Measurements from ENCODE around the gene CHCHD1.

The CHCHD1 gene

GRCh38 chr10:73808021-73808815 is 26.4 kb downstream of the CHCHD1 start:
- no peak for FAIRE-seq
- DNase-seq (ENCODE audit: insufficient read length, low spot score): no peak
- TF ChIP-seq POU2F2 (IDR thresholded peaks at IDR 0.05; ENCODE audit: low read depth, low read length) (no peak), POLR2A (IDR thresholded peaks at IDR 0.05; ENCODE audit: low read depth, low read length) (0 out of 2 replicates have a peak, but pooled peaks have one; percentile 8)

GRCh38 chr10:73809061-73809818 is 27.4 kb downstream of the CHCHD1 start:
- no peak for DNase-seq (ENCODE audit: insufficient read length, low spot score)
- peak; percentile 13 for FAIRE-seq
- TF ChIP-seq POU2F2 (IDR thresholded peaks at IDR 0.05; ENCODE audit: low read depth, low read length): no peak
- no peak for TF ChIP-seq PAX5 (IDR thresholded peaks at IDR 0.05; ENCODE audit: insufficient read depth, low read length, severe bottlenecking)
- TF ChIP-seq TAF1 (IDR thresholded peaks at IDR 0.05; ENCODE audit: low read depth, low read length): no peak
- no peak for TF ChIP-seq SPI1 (IDR thresholded peaks at IDR 0.05; ENCODE audit: low read depth, low read length)
- no peak for TF ChIP-seq POLR2AphosphoS5 (IDR thresholded peaks at IDR 0.05; ENCODE audit: low read depth, low read length)
- no peak for TF ChIP-seq POLR2A (IDR thresholded peaks at IDR 0.05; ENCODE audit: low read depth, low read length)

- FAIRE-seq: no peak
- no peak for DNase-seq (ENCODE audit: insufficient read length, low spot score)
- TF ChIP-seq PAX5 (IDR thresholded peaks at IDR 0.05; ENCODE audit: insufficient read depth, low read length, severe bottlenecking) (no peak), POLR2A (IDR thresholded peaks at IDR 0.05; ENCODE audit: low read depth, low read length) (no peak), TAF1 (IDR thresholded peaks at IDR 0.05; ENCODE audit: low read depth, low read length) (no peak), POLR2AphosphoS5 (IDR thresholded peaks at IDR 0.05; ENCODE audit: low read depth, low read length) (no peak), SPI1 (IDR thresholded peaks at IDR 0.05; ENCODE audit: low read depth, low read length) (no peak), POU2F2 (IDR thresholded peaks at IDR 0.05; ENCODE audit: low read depth, low read length) (no peak)
Measured at GRCh38 chr10:73810358-73810734, 28.5 kb downstream of the CHCHD1 start.

GRCh38 chr10:73810735-73811465 is 29.1 kb downstream of the CHCHD1 start:
- no peak for TF ChIP-seq POU2F2 (IDR thresholded peaks at IDR 0.05; ENCODE audit: low read depth, low read length)
- TF ChIP-seq SPI1 (IDR thresholded peaks at IDR 0.05; ENCODE audit: low read depth, low read length): 0 out of 2 replicates have a peak, but pooled peaks have one; percentile 14
- DNase-seq (ENCODE audit: insufficient read length, low spot score) (peak; percentile 68), FAIRE-seq (no peak)

- TF ChIP-seq POU2F2 (IDR thresholded peaks at IDR 0.05; ENCODE audit: low read depth, low read length) (no peak), PAX5 (IDR thresholded peaks at IDR 0.05; ENCODE audit: insufficient read depth, low read length, severe bottlenecking) (no peak), SPI1 (IDR thresholded peaks at IDR 0.05; ENCODE audit: low read depth, low read length) (no peak), POLR2AphosphoS5 (IDR thresholded peaks at IDR 0.05; ENCODE audit: low read depth, low read length) (no peak), POLR2A (IDR thresholded peaks at IDR 0.05; ENCODE audit: low read depth, low read length) (no peak), TAF1 (IDR thresholded peaks at IDR 0.05; ENCODE audit: low read depth, low read length) (no peak)
- FAIRE-seq: no peak
- no peak for DNase-seq (ENCODE audit: insufficient read length, low spot score)
Measured at GRCh38 chr10:73812657-73813056, 30.8 kb downstream of the CHCHD1 start.

GRCh38 chr10:73813333-73813732 is 31.5 kb downstream of the CHCHD1 start:
- TF ChIP-seq TAF1 (IDR thresholded peaks at IDR 0.05; ENCODE audit: low read depth, low read length): no peak
- TF ChIP-seq PAX5 (IDR thresholded peaks at IDR 0.05; ENCODE audit: insufficient read depth, low read length, severe bottlenecking): no peak
- no peak for TF ChIP-seq POLR2AphosphoS5 (IDR thresholded peaks at IDR 0.05; ENCODE audit: low read depth, low read length)
- TF ChIP-seq POLR2A (IDR thresholded peaks at IDR 0.05; ENCODE audit: low read depth, low read length): no peak
- DNase-seq (ENCODE audit: insufficient read length, low spot score): no peak
- FAIRE-seq: no peak

- no peak for TF ChIP-seq POU2F2 (IDR thresholded peaks at IDR 0.05; ENCODE audit: low read depth, low read length)
- TF ChIP-seq TAF1 (IDR thresholded peaks at IDR 0.05; ENCODE audit: low read depth, low read length): no peak
- TF ChIP-seq POLR2A (IDR thresholded peaks at IDR 0.05; ENCODE audit: low read depth, low read length): no peak
- no peak for TF ChIP-seq PAX5 (IDR thresholded peaks at IDR 0.05; ENCODE audit: insufficient read depth, low read length, severe bottlenecking)
- no peak for TF ChIP-seq SPI1 (IDR thresholded peaks at IDR 0.05; ENCODE audit: low read depth, low read length)
- no peak for TF ChIP-seq POLR2AphosphoS5 (IDR thresholded peaks at IDR 0.05; ENCODE audit: low read depth, low read length)
- DNase-seq (ENCODE audit: insufficient read length, low spot score) (no peak), FAIRE-seq (no peak)
Measured at GRCh38 chr10:73814276-73814895, 32.5 kb downstream of the CHCHD1 start.

- TF ChIP-seq POLR2A (IDR thresholded peaks at IDR 0.05; ENCODE audit: low read depth, low read length): no peak
- TF ChIP-seq SPI1 (IDR thresholded peaks at IDR 0.05; ENCODE audit: low read depth, low read length): no peak
- TF ChIP-seq POLR2AphosphoS5 (IDR thresholded peaks at IDR 0.05; ENCODE audit: low read depth, low read length): no peak
- no peak for TF ChIP-seq TAF1 (IDR thresholded peaks at IDR 0.05; ENCODE audit: low read depth, low read length)
- no peak for TF ChIP-seq PAX5 (IDR thresholded peaks at IDR 0.05; ENCODE audit: insufficient read depth, low read length, severe bottlenecking)
- no peak for TF ChIP-seq POU2F2 (IDR thresholded peaks at IDR 0.05; ENCODE audit: low read depth, low read length)
- DNase-seq (ENCODE audit: insufficient read length, low spot score): no peak
- no peak for FAIRE-seq
Measured at GRCh38 chr10:73814896-73815718, 33.3 kb downstream of the CHCHD1 start.

Data from GM12891 (cell line).